Progenitor cell of endocrine pancreas (in vitro differentiated cells): Measurements from ENCODE around the gene SUGP1. TPM values are rescaled to one million over a fixed set of nuclear protein-coding genes. Genes with fewer than 3 reads are reported as not detected.

ENCODE experiments used
- DNase-seq: peaks from one replicate; pipeline ENCODE4 v3.0.0; 2021; ENCODE audit warnings: low spot score; ENCODE audit not compliant: unreplicated experiment
- H3K27ac Mint-ChIP-seq: 2 replicates; pipeline ENCODE4 v1.8.0; 2021; ENCODE audit warnings: mild to moderate bottlenecking, moderate library complexity, mixed read lengths
- H3K27me3 Mint-ChIP-seq: 2 replicates; pipeline ENCODE4 v1.8.0; 2021; ENCODE audit warnings: mixed read lengths
- H3K36me3 Mint-ChIP-seq: 2 replicates; pipeline ENCODE4 v1.8.0; 2022; ENCODE audit warnings: mixed read lengths; ENCODE audit not compliant: insufficient read depth
- H3K4me1 Mint-ChIP-seq: 2 replicates; pipeline ENCODE4 v1.8.0; 2021; ENCODE audit warnings: low read depth, mixed read lengths
- H3K4me3 Mint-ChIP-seq: 2 replicates; pipeline ENCODE4 v1.8.0; 2021; ENCODE audit warnings: low read depth, mild to moderate bottlenecking, moderate library complexity, mixed read lengths
- H3K9me3 Mint-ChIP-seq: 2 replicates; pipeline ENCODE4 v1.8.0; 2021; ENCODE audit warnings: low read depth, mixed read lengths
- total RNA-seq: library from RNA; stranded (reverse); gene quantifications from 2 replicates; pipeline ENCODE4 v1.2.1, GENCODE V29; 2021
- TF ChIP-seq, protein P1 (sequence below): fragments of 200-600 bp; sonication (generic); IDR thresholded peaks from one replicate; pipeline ENCODE4 v1.5.0; 2021; ENCODE audit warnings: antibody characterized with exemption, mild to moderate bottlenecking; ENCODE audit not compliant: unreplicated experiment

The SUGP1 gene
- total RNA-seq, 1 donor from 2014 or later = 95.6 TPM

DNA sequence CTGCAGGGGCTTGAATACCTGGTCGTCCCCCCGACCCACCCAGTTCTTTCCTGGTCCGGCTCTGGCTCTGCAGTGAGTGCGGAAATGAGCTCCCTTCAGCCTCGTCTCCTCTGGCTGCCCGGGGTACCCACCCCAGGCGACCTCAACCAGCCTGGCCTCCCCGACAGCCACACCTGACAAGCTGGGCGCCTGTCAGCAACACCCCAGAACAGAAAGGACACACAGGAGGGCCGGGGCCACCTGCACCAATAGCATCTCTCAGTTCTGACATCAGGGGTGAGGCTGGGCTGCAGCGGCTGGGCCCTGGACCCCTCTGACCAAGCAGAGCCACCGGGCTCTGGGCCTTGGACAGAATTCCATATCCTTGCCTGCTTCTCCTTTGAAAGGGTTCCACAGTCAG lies 19.7 kb downstream of the SUGP1 start:
- H3K36me3 Mint-ChIP-seq = peaks cover 8% of the 10 kb centered on the region

DNA sequence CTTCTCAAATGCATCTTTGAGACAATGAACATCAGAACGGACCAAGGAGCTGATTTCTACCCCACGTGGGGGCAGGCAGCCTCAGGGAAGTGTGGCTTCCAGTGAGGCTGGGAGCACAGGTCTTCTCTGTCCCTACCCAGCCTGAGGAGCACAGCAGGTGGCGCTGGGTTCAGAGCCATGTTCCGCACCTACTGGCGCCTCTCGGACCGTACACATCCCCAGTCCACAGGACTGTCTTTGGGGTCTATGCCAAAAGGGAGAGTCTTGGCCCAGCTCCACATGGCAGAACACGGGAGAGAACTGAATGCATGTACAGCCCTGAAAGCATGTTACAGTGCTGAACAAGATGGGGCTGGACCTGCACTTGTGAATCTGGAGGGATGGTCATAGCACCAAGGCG lies 22.6 kb downstream of the SUGP1 start:
- no peak overlapping the region for H3K4me3 Mint-ChIP-seq
- no peaks in the 10 kb centered on the region for H3K27me3 Mint-ChIP-seq

More for the DNA sequence above, 19.7 kb downstream of the SUGP1 start:
- Mint-ChIP-seq H3K4me1 (no peaks in the 10 kb centered on the region), H3K4me3 (no peak overlapping the region), H3K27me3 (no peaks in the 10 kb centered on the region), H3K27ac (no peak overlapping the region), H3K9me3 (no peaks in the 10 kb centered on the region)
- no peak for DNase-seq
- TF ChIP-seq, protein P1, sequence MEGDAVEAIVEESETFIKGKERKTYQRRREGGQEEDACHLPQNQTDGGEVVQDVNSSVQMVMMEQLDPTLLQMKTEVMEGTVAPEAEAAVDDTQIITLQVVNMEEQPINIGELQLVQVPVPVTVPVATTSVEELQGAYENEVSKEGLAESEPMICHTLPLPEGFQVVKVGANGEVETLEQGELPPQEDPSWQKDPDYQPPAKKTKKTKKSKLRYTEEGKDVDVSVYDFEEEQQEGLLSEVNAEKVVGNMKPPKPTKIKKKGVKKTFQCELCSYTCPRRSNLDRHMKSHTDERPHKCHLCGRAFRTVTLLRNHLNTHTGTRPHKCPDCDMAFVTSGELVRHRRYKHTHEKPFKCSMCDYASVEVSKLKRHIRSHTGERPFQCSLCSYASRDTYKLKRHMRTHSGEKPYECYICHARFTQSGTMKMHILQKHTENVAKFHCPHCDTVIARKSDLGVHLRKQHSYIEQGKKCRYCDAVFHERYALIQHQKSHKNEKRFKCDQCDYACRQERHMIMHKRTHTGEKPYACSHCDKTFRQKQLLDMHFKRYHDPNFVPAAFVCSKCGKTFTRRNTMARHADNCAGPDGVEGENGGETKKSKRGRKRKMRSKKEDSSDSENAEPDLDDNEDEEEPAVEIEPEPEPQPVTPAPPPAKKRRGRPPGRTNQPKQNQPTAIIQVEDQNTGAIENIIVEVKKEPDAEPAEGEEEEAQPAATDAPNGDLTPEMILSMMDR = no peak

DNA sequence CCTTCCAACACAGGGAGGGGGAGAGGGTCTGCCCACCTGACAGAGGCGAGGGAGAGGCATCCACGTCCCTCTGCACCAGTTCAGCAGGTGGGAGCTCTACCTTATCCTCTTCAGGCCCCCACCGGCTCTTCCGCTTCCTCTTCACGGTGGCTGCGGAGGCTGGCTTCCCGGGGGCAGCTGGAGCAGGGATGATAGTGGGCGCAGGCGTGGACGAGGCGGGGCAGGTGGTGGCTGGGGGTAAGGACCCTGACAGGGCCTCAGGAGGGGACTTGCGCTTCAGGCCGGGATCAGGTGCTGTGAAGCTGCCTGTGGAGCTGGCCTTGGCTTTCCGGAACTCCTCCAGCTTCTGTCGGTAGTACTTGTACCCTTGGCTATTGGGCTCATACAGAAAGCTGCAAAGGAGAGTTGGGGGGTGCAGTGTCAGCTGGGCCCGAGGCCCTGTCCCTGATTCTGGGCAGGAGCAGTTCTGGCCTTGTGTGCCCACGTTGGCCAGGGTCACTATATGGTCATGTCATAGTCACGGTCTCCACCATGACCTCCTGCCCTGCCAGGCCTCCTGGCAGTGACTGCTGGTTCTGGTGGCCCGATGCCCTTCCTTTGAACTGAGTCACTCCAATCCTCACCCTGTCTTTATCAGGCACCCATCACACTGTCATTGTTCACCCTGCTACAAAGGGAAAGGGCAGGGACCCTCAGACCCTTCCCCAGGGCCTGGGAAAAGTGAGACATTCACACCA lies 23.2 kb downstream of the SUGP1 start:
- Mint-ChIP-seq H3K9me3 (no peaks in the 10 kb centered on the region), H3K4me3 (no peak overlapping the region), H3K27ac (no peak overlapping the region), H3K27me3 (no peaks in the 10 kb centered on the region), H3K4me1 (no peaks in the 10 kb centered on the region), H3K36me3 (peaks cover 21% of the 10 kb centered on the region)
- DNase-seq = no peak
- TF ChIP-seq, protein P1 = no peak

More for the DNA sequence above, 22.6 kb downstream of the SUGP1 start:
- TF ChIP-seq, protein P1 = no peak
- no peaks in the 10 kb centered on the region for H3K4me1 Mint-ChIP-seq
- H3K36me3 Mint-ChIP-seq = peaks cover 16% of the 10 kb centered on the region
- DNase-seq = no peak
- peak overlapping the region; percentile 78 for H3K27ac Mint-ChIP-seq
- H3K9me3 Mint-ChIP-seq = no peaks in the 10 kb centered on the region

DNA sequence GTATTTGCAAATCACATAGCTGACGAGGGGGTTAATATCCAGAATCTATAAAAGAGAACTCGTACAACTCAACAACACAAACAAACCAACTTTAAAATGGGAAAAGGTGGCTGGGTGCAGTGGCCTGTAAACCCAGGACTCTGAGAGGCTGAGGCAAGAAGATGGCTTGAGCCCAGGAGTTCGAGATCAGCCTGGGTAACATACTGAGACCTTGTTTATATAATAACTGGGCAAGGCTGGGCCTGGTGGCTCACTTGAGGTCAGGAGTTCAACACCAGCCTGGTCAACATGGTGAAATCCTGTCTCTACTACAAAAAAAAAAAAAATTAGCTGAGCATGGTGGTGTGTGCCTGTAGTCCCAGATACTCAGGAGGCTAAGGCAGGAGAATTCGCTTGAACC lies 25.4 kb downstream of the SUGP1 start:
- Mint-ChIP-seq H3K4me1 (no peaks in the 10 kb centered on the region), H3K27me3 (no peaks in the 10 kb centered on the region), H3K4me3 (no peak overlapping the region), H3K27ac (no peak overlapping the region), H3K36me3 (peaks cover 30% of the 10 kb centered on the region), H3K9me3 (no peaks in the 10 kb centered on the region)
- TF ChIP-seq, protein P1 = no peak
- no peak for DNase-seq

DNA sequence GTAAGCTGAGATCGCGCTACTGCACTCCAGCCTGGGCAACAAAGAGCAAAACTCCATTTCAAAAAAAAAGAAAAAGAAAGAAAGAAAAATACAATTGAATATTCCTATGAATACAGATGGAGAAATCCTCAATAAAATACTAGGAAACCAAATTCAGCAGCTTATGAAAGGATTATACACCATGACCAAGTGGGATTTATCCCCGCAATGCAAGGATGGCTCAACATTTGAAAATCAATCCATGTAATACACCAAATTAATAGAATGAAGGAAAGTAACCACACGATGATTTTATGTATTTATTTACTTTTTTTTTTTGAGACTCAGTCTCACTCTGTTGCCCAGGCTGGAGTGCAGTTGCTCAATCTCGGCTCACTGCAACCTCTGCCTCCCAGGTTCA lies 27.7 kb downstream of the SUGP1 start:
- TF ChIP-seq, protein P1 = no peak
- H3K4me1 Mint-ChIP-seq = no peaks in the 10 kb centered on the region
- no peaks in the 10 kb centered on the region for H3K27me3 Mint-ChIP-seq
- H3K4me3 Mint-ChIP-seq = no peak overlapping the region
- H3K27ac Mint-ChIP-seq = no peak overlapping the region
- no peak for DNase-seq
- peaks cover 33% of the 10 kb centered on the region for H3K36me3 Mint-ChIP-seq
- H3K9me3 Mint-ChIP-seq = no peaks in the 10 kb centered on the region
